Measurements from ENCODE around the gene HSPA6. TPM values are rescaled to one million over a fixed set of nuclear protein-coding genes. Genes with fewer than 3 reads are reported as not detected.
A peak's percentile ranks its signal among the peaks of the same experiment; 100 is the strongest.
"Not testable (repeated sequence)": the region's sequence is repeated elsewhere in the genome, so short reads cannot be mapped to it uniquely, and the experiment has no call there.

Gene HSPA6
- total RNA-seq, 1 experiment from 2014 or later: not detected

- H3K9me2 ChIP-seq (ENCODE audit: insufficient read depth); DNase-seq (ENCODE audit: low read depth, low spot score); CTCF ChIA-PET; H3K9me3 ChIP-seq (ENCODE audit: control insufficient read depth in 1 of 2, insufficient read depth in 1 of 2, low read depth in 1 of 2, low read length in 2 of 2); BruUV-seq (replicated peaks); H3K79me2 ChIP-seq (ENCODE audit: insufficient read depth, low read length); RAD21 ChIA-PET (ENCODE audit: low non-redundant PET in 1 of 2, low total read pairs in 2 of 2, uncharacterized antibody in 2 of 2, unreplicated experiment in 2 of 2); H4K20me1 ChIP-seq (ENCODE audit: insufficient read depth); POLR2A ChIA-PET; ATAC-seq; intact Hi-C loops (cut with micrococcal nuclease); H3K9ac ChIP-seq (ENCODE audit: low read length); H3K27me3 ChIP-seq (ENCODE audit: insufficient read depth, low read length); H2AFZ ChIP-seq (ENCODE audit: low read depth, low read length, poor library complexity, severe bottlenecking); H3K36me3 ChIP-seq (ENCODE audit: control insufficient read depth in 1 of 2, insufficient read depth in 2 of 2, low read length in 2 of 2): not testable (repeated sequence)
- H3K4me2 ChIP-seq (ENCODE audit: low read length): peak overlapping the region; percentile 82; the same call in 1 of the 2 replicates
- H3K4me1 ChIP-seq (ENCODE audit: control insufficient read depth in 1 of 2, insufficient read depth in 2 of 2, low read length in 2 of 2): peaks cover 0 to 11% of the 10 kb centered on the region in 2 experiments; a peak in 1 of 4 replicates
- peak overlapping the region in 1 of 2 experiments; percentile 40; a peak in 2 of 4 replicates for H3K4me3 ChIP-seq (replicated peaks in 1 of 2; ENCODE audit: low read depth in 1 of 2, low read length in 2 of 2)
- peak overlapping the region; percentile 28; the same call in 1 of the 2 replicates for H3K27ac ChIP-seq (ENCODE audit: low read depth, low read length)
Observed at GRCh38 chr1:161538925-161539479, 14.7 kb downstream of the HSPA6 start.

- BruUV-seq (replicated peaks); H3K36me3 ChIP-seq (ENCODE audit: control insufficient read depth in 1 of 2, insufficient read depth in 2 of 2, low read length in 2 of 2); H4K20me1 ChIP-seq (ENCODE audit: insufficient read depth); POLR2A ChIA-PET; H3K9me2 ChIP-seq (ENCODE audit: insufficient read depth); H3K79me2 ChIP-seq (ENCODE audit: insufficient read depth, low read length); H3K9me3 ChIP-seq (ENCODE audit: control insufficient read depth in 1 of 2, insufficient read depth in 1 of 2, low read depth in 1 of 2, low read length in 2 of 2); RAD21 ChIA-PET (ENCODE audit: low non-redundant PET in 1 of 2, low total read pairs in 2 of 2, uncharacterized antibody in 2 of 2, unreplicated experiment in 2 of 2); H3K27me3 ChIP-seq (ENCODE audit: insufficient read depth, low read length); CTCF ChIA-PET: not testable (repeated sequence)
- TF ChIP-seq ATF3 (IDR thresholded peaks at IDR 0.05): peak; percentile 99
- peak; percentile 61; the same call in 1 of the 2 replicates for TF ChIP-seq MAX (IDR thresholded peaks at IDR 0.05)
- peak; percentile 96 for TF ChIP-seq CEBPB (IDR thresholded peaks at IDR 0.05; ENCODE audit: low read depth)
- peak; percentile 61 for TF ChIP-seq EGR1 (IDR thresholded peaks at IDR 0.05; ENCODE audit: low read depth)
- 0 out of 2 replicates have a peak, but pooled peaks have one; percentile 25 for TF ChIP-seq RAD21 (IDR thresholded peaks at IDR 0.05; ENCODE audit: low read depth)
- 0 out of 2 replicates have a peak, but pooled peaks have one; percentile 29 for TF ChIP-seq POLR2AphosphoS5 (IDR thresholded peaks at IDR 0.05; ENCODE audit: low read depth, low read length)
- TF ChIP-seq CBX3 (IDR thresholded peaks at IDR 0.05; ENCODE audit: low read depth): peak; percentile 97
- peak; percentile 93 for ATAC-seq
- peak overlapping the region; percentile 82 for H3K4me2 ChIP-seq (ENCODE audit: low read length)
- H3K9ac ChIP-seq (ENCODE audit: low read length): peak overlapping the region; percentile 52
- peaks cover 0 to 11% of the 10 kb centered on the region in 2 experiments; a peak in 1 of 4 replicates for H3K4me1 ChIP-seq (ENCODE audit: control insufficient read depth in 1 of 2, insufficient read depth in 2 of 2, low read length in 2 of 2)
- peak; percentile 82 for DNase-seq (ENCODE audit: low read depth, low spot score)
- H3K4me3 ChIP-seq (replicated peaks in 1 of 2; ENCODE audit: low read depth in 1 of 2, low read length in 2 of 2): peak overlapping the region; percentile 40 to 56
- intact Hi-C loops (cut with micrococcal nuclease): loop anchor here (5.0 to 10.0 kb wide), 2 partner anchors 75 to 197 kb away; no protein-coding TSS in a partner anchor
- H3K27ac ChIP-seq (ENCODE audit: low read depth, low read length): peak overlapping the region; percentile 28; the same call in 1 of the 2 replicates
- peak overlapping the region; percentile 89 for H2AFZ ChIP-seq (ENCODE audit: low read depth, low read length, poor library complexity, severe bottlenecking)
Observed at GRCh38 chr1:161539731-161540569, 15.6 kb downstream of the HSPA6 start.

GRCh38 chr1:161540570-161540960 is 16.2 kb downstream of the HSPA6 start:
- DNase-seq (ENCODE audit: low read depth, low spot score); BruUV-seq (replicated peaks); H4K20me1 ChIP-seq (ENCODE audit: insufficient read depth); RAD21 ChIA-PET (ENCODE audit: low non-redundant PET in 1 of 2, low total read pairs in 2 of 2, uncharacterized antibody in 2 of 2, unreplicated experiment in 2 of 2); H3K9me2 ChIP-seq (ENCODE audit: insufficient read depth); H3K27ac ChIP-seq (ENCODE audit: low read depth, low read length); H3K9ac ChIP-seq (ENCODE audit: low read length); CTCF ChIA-PET; H3K4me3 ChIP-seq (replicated peaks in 1 of 2; ENCODE audit: low read depth in 1 of 2, low read length in 2 of 2); H3K27me3 ChIP-seq (ENCODE audit: insufficient read depth, low read length); POLR2A ChIA-PET; H3K9me3 ChIP-seq (ENCODE audit: control insufficient read depth in 1 of 2, insufficient read depth in 1 of 2, low read depth in 1 of 2, low read length in 2 of 2); H3K79me2 ChIP-seq (ENCODE audit: insufficient read depth, low read length); H3K36me3 ChIP-seq (ENCODE audit: control insufficient read depth in 1 of 2, insufficient read depth in 2 of 2, low read length in 2 of 2): not testable (repeated sequence)
- intact Hi-C loops (cut with micrococcal nuclease): loop anchor here (5.0 to 10.0 kb wide), 2 partner anchors 74 to 197 kb away; no protein-coding TSS in a partner anchor
- H2AFZ ChIP-seq (ENCODE audit: low read depth, low read length, poor library complexity, severe bottlenecking): peak overlapping the region; percentile 48
- peak; percentile 33 for ATAC-seq
- H3K4me1 ChIP-seq (ENCODE audit: control insufficient read depth in 1 of 2, insufficient read depth in 2 of 2, low read length in 2 of 2): peaks cover 0 to 11% of the 10 kb centered on the region in 2 experiments; a peak in 1 of 4 replicates
- H3K4me2 ChIP-seq (ENCODE audit: low read length): peak overlapping the region; percentile 82

All from HCT116 (cell line).